Fibroblast of lung (primary cell): ENCODE results near the gene LRFN2.

Source experiments
- EZH2 ChIP-seq: IDR thresholded peaks from 2 replicates; pipeline ENCODE4 v1.5.1; 2012; ENCODE audit warnings: low read length, control low read depth, mild to moderate bottlenecking; ENCODE audit errors: missing control alignments
- TF ChIP-seq, protein P1 (sequence below), 2 donors: IDR thresholded peaks in 1 of 2; conservative IDR thresholded peaks in 1 of 2; 1 replicate in 1 of 2; 2 replicates in 1 of 2; pipeline ENCODE4 v1.5.1; 2011 to 2012; ENCODE audit warnings: low read length in 2 of 2, control low read depth in 1 of 2, inconsistent platforms in 1 of 2, low read depth in 1 of 2, mild to moderate bottlenecking in 1 of 2

DNA sequence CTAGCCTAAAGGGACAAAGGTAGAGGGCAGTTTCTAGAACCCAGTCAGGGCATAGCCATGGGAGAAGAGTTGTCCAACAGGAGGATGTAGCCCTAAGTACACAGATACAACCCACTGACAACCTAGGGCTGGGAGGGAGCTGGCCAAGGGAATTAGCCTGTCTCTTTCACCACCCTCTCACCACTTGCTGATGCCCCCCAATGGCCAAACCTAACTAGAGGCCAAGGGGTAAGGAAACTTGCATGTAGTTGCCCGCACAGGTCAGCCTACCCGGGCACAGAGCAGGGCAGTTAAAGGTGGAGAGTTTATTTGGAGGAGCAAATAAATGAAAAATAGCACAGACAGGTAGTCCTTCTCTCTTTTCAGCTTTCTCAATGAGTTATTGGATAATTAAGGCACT is 143.3 kb downstream of the LRFN2 start:
- no peak for TF ChIP-seq EZH2
- TF ChIP-seq, protein P1, sequence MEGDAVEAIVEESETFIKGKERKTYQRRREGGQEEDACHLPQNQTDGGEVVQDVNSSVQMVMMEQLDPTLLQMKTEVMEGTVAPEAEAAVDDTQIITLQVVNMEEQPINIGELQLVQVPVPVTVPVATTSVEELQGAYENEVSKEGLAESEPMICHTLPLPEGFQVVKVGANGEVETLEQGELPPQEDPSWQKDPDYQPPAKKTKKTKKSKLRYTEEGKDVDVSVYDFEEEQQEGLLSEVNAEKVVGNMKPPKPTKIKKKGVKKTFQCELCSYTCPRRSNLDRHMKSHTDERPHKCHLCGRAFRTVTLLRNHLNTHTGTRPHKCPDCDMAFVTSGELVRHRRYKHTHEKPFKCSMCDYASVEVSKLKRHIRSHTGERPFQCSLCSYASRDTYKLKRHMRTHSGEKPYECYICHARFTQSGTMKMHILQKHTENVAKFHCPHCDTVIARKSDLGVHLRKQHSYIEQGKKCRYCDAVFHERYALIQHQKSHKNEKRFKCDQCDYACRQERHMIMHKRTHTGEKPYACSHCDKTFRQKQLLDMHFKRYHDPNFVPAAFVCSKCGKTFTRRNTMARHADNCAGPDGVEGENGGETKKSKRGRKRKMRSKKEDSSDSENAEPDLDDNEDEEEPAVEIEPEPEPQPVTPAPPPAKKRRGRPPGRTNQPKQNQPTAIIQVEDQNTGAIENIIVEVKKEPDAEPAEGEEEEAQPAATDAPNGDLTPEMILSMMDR (conservative IDR thresholded peaks at IDR 0.05 in 1 of 2, IDR thresholded peaks at IDR 0.05 in 1 of 2; ENCODE audit: low read depth in 1 of 2, low read length in 2 of 2), result no peak
